Activated T-helper 9 cell treated with anti-CD3 and anti-CD28 coated beads, Interleukin-2, amount 50 U/mL, for 16 hours (primary cell): Measurements from ENCODE around the gene PTPRT.

ENCODE experiments used
- DNase-seq: peaks from one replicate; pipeline ENCODE4 v3.0.0-alpha.2; 2020; ENCODE audit warnings: low read depth

Gene PTPRT

GRCh38 chr20:42795111-42795695 lies 394.5 kb downstream of the PTPRT start:
- no peak for DNase-seq

DNA sequence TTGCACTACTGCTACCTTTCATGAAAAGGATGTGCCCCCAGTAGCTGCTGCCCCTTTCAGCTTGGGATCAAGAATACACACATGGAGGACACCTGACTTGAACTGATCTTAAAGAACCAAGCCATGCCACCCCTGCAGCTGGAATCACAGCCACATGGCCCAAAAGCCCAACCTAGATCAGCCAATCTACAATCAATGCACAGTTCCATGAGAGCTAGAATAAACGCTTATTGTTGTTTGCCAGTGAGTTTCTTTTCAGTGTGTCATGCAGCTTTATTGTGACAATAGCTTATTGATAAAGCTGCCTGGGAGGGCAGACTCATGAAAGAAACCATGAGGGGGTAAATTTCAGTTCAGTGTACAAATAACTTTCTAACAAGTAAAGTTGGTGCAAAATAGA lies 397.7 kb downstream of the PTPRT start:
- no peak for DNase-seq

GRCh38 chr20:42790111-42790510 lies 399.6 kb downstream of the PTPRT start:
- no peak for DNase-seq

- DNase-seq = no peak
These were observed 401.0 kb downstream of the PTPRT start for GRCh38 chr20:42788707-42789106.

GRCh38 chr20:42785041-42785440 lies 404.7 kb downstream of the PTPRT start:
- DNase-seq = no peak

- DNase-seq = no peak
These were observed 410.5 kb downstream of the PTPRT start for GRCh38 chr20:42779216-42779615.

DNA sequence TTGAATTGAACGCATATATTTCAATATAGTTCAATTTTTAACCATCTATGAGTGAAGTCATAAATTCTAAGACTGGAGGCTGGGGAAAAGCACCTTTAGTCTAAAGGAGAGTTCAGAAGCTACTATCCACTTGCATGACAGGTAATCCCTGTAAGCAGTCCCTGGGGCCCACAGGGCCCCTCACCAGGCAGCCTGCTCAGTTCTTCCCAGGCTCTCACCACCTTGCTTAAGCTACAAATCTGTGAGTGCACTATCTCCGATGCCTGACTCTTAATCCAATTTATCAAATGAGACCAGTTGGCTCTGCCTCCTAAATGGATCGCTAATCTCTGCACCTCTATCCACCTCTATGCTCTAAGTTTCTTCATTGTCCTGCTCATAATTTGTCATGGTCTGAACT lies 413.8 kb downstream of the PTPRT start:
- no peak for DNase-seq

DNA sequence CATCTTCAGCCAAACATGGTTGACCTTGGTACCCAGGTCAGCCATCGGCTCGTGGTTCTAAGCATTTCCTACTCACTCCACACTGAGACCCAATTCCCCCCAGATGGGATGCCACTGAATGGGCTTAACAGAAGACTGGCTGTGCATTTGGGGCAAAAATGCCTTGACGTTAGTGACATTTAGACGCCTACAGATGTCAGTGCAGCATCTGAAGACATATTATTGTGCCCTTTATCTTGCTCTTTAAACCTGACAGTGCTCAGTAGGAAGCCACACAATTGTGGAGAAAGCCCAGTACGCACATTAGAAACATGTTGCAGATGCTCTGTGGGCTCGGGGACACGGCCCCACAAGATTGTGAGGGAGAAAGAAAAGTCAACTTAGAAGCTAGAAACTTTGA lies 414.7 kb downstream of the PTPRT start:
- no peak for DNase-seq

DNA sequence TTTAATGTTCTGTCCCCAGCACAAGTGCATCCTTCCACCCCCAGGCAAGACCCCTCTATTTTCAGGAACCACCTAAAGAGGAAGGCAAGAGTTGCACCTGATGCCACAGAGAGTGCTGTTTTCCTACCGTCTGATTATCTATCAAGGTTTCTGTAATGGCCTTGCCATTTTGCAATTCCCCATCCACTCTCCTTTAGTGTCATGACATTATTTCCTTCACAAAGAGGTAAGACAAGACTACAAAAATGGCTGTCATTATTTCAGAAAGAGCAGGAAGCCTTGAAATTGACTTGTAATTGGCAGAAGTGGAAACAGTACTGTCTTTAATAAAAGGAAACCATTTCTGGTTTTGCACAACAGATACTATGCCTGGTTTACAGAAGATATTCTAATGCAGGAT lies 426.7 kb downstream of the PTPRT start:
- no peak for DNase-seq

GRCh38 chr20:42756991-42757390 lies 432.7 kb downstream of the PTPRT start:
- DNase-seq = no peak

DNA sequence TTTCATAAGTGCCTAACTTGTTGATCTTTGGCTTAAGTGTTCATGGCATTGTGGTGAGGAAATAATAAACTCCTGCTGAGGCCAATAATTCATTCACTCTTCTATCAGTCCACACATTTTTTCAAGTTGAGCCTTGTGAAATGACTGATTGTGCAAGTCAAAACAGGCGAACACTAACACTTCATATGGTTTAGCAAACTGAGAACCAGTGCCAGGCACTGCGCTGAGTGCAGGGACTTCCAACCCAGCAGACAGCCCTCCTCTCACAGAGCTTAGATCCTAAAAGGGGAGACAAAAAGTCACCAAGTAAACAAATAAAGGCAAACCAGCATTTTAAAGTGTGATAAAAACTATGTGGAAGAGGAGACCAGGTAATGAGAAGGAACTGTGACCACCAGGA lies 435.0 kb downstream of the PTPRT start:
- no peak for DNase-seq

- no peak for DNase-seq
These were observed 437.1 kb downstream of the PTPRT start for GRCh38 chr20:42752620-42753019.

DNA sequence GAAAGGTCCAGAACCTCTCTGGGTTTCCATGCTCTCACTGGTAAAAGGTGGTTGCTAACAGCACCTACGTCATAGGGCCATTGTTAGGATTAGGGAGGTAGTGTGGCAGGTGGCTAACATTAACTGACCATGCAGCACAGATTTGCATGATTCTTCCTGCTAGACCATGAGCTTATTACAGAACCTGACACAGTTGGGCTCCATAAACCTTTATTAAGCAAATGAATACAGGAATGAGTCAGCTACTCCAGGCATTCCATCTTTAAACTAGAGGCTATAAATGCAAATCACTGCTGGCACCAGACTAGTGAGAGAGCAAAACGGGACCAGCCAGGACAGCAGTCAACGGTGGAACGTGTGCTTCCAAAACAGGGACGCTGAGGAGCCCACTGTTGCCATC lies 440.1 kb downstream of the PTPRT start:
- DNase-seq = no peak

GRCh38 chr20:42747765-42748411 lies 441.8 kb downstream of the PTPRT start:
- no peak for DNase-seq

DNA sequence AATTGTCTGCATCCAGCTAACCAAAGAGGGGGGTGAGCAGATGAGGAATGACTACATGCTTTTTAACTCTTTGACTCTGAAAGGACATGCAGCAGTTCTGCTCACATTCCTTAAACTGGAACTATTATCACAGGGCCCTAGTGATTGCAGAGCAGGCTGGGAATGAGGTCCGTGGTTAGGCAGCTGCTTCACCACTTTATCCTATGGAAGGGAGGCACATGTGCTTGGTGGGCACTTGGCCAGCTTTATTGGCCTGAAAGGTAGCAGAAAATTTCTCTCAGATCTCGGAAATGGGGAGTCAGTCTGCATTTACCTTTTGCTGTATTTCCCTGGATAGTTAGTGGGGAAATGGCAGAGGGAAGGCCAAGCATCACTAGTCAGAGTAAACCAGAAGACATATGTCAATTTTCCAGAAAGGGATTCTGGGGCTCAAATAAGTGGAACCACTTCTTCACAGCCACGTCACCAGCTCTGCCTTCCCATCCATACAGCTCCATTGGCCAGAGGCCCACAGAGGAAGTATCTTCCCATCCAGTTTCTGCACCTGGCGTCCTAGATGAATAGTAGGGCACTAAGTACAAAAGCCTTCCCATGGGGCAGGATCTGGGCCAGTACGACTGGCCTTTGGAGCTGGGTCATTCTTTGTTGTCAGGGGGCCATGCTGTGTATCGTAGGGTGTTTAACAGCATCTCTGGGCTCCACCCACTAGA lies 444.8 kb downstream of the PTPRT start:
- DNase-seq = no peak

DNA sequence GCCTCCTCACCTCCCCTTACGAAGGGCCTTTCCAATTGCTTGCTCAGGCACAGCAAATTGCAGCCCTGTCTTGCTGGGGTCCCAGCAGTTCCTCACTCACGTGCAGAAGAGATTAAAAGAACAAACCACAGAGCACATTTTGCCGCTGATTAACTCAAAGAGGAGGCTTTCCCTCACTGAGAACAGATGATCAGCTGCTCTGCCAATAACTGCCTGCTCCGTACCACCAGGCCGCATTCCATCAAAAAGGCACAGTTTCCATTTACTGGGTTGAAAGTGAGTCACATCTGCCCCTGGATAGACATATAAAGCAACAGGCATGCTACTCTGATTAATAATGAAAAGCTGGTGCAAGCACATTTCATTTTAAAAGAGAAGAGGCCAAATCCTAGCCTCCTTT lies 446.8 kb downstream of the PTPRT start:
- DNase-seq = no peak

- DNase-seq = no peak
These were observed 447.8 kb downstream of the PTPRT start for GRCh38 chr20:42741906-42742305.

DNA sequence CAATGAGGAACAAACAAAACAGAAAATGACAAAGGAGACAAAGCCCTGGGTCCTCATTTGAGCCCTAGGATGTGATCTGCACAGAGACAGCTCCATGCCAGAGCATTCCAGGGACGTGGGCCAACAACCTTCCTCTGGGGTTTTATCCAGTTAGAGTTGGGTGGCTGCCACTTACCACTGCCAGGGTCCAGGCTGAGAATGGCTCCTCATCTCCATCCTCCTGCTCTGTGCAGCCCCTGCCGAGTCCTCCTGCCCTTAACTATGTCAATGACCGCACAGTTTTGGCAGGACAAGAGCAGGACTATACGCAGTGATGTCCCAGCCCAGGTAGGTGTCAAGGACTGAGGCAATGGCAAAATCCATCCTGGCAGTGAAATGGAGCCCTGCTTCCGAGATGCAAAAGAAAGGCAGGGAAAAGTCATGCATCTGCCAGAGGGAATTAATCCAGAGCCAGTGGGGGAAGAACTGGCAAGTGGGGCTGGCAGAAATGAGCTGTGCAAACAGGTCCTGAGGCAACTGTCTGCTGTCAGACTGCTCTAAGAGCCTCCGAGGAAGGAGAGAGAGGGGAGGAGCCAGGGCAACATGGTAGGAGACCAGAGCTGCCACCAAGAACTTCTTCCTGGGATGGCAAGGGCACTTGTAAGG lies 449.4 kb downstream of the PTPRT start:
- no peak for DNase-seq

GRCh38 chr20:42739683-42740082 lies 450.0 kb downstream of the PTPRT start:
- no peak for DNase-seq

- no peak for DNase-seq
These were observed 454.2 kb downstream of the PTPRT start for GRCh38 chr20:42735539-42735938.

DNA sequence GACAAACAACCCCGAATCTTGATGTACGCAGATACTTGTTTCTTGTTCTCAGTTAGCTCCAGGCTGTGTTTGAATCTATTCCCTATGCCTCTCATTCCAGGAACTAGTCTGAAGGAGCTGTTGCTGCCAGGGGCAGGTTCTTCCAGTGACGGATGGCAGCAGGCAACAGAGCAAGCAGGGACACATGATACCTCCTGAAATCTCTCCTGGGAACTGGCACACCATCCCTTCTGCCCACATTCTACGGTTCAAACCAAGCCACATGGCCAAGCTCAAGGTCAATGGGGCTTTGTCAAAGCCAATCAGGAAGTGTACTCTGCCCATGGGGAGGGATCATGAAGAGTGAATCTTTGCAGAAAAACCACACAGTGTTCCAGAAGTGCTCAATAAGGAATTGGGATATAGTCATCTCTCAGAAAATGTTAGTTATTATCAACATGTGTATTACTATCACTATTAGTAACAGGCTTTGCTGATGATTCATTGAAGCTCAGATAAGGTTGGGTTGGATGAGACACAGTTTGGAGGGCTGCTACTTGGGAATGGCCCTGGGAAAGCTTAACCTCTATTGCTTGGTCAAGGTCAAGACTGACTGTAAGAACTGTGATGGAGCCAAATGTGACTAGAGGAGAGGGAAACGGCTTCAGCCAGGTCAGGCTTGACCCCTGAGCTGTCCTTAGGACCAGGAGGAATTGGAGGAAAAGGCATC lies 454.9 kb downstream of the PTPRT start:
- DNase-seq = no peak

DNA sequence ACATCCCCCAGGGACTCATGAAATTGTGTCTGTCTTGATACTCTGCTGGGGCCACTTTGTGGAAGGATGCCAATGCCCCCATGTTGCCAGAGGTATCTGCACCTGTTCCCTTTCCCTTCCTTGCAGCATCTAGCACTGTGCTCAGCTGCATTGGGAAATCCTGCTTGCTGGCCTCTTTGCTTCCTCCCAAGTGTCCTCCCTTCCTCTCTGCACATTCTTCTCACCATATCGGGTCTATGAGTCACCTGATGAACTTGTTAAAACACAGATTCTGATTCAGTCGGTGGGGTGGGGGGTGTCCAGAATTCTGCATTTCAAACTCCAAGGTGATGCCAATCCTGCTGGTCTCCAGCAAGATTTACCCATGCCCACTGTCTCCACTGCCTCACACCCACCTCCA lies 467.8 kb downstream of the PTPRT start:
- no peak for DNase-seq
